HG03432 (cell line): ENCODE measurements around the gene RFX4.
"Not testable (repeated sequence)": the region's sequence is repeated elsewhere in the genome, so short reads cannot be mapped to it uniquely, and the experiment has no call there.

Source experiments
- ATAC-seq: cut with Tn5 transposase; IDR thresholded peaks from one replicate; pipeline ENCODE4 v1.9.1; 2021; ENCODE audit warnings: mild to moderate bottlenecking, moderate library complexity; ENCODE audit not compliant: unreplicated experiment

RFX4 gene

DNA sequence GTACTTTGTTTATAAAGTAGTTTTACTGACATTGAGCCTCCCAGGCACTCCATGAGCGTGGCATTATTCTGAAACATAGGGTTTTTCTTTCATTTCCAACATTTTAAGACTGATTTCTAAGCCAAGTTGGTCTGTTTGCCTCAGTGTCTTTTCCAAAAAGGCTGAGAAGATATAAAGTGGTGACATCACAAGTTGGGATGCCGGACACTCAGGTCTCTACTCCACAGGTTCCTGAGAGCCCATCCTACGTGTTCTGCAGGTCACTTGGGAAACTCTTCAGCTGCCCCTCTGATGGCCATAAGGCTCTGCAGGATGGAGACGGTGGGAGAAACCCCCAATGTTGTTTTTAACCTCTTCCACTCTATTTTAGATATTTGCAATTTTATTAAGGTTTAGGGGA lies 6.0 kb downstream of the RFX4 start:
- ATAC-seq = no peak

DNA sequence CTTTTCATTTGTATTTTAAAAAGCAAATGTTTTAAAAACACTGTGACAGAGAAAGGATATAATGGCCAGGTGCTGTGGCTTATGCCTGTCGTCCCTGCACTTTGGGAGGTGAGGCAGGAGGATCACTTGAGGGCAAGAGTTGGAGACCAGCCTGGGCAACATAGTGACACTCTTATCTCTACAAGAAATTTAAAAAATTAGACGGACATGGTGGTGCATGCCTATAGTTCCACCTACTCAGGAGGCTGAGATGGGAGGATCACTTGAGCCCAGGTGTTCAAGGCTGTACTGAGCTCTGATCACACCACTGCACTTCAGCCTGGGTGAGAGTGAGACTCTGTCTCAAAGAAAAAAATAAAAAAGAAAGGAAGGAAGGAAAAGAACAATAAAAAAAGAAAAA lies 7.8 kb downstream of the RFX4 start:
- no peak for ATAC-seq

DNA sequence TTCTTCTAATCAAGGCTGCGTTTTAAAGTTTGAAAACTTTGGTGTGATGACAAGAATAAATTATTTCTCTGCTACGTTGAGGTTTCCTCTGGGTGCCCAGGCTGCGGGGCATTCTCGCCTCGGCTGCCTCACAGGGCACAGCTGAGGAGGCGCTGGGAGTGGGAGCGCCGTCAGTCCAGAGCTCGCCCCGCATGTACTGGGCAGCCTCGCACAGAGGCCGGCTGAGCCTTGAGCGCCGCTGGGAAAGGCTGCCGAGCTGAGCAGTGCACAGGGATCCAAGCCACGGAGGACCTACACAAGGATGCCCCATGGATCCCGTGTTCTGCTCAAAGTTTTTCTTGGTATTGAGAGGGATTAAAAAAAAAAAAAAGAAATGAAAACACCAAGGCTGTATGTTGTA lies 11.6 kb downstream of the RFX4 start:
- ATAC-seq = no peak

DNA sequence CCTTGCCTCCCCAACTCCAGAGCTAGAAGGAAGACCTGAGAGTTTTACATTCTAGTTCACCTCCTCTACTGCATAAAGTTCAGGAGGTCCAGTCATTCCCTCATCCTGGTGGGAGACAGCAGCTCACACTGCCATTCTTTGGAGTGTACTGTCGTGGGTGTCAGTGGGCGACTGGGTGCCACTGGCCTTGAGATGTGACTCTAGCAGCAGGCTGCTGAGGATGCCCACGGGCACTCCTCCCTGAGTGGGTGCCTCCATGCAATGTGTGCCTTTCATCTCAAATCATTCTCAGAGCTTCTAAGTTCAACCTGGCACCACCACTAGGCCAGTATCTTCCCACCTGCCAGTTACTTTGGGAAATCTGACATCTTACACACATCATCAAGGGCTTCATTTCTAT lies 12.5 kb downstream of the RFX4 start:
- ATAC-seq = no peak

DNA sequence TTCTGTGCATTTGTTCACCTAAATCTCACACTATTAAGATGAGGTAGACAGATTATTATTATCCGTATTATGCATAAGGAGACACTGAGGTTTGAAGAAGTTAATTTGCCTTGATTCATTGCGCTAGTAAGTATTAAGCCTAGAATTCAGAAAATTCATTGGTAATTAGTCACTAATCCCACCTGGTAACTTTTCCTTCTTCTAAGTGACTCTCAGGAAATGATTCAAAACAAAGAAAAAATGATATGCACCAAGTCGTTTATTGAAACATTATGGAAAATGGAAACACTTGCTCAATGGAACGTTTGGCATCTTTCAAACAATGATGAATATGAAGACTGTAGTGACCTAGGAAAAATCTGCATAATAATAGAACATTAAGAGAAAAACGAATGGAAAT lies 15.2 kb downstream of the RFX4 start:
- no peak for ATAC-seq

DNA sequence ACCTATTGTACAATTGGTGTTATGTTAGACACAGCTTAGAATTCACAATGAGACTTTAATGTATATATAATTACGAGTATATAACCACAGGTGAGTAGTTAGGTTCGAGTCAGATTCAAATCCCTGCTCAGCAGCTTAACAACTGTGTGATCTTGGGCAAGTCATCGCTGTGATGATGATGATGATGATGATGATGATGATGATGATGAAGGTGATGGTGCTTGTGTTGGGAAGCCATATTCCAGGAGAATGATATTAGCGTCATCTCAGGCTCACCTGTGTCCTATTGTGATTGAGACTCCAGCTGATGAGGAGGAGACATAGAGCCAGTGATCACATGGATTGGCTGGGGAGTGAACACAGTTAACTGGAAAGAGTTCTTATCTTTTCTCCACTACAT lies 16.5 kb downstream of the RFX4 start:
- ATAC-seq = no peak

DNA sequence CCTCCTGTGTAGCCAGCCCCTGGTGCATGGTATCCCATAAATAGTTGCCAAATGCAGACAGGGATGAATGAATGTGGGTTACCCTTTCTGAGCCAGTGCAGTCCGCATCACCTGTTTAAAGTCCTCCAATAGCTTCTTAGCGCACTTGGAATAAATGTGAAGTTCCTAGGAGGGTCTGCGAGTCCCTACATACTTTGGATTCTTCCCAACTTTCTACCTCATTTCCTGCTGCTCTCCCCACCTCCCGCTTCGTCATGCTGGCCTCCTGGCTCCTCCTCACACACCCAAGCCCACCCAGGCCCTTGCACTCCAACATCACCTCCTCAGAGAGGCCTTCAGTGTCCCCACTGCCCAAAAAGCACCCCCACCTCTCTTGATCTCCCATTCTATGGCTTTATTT lies 17.7 kb downstream of the RFX4 start:
- ATAC-seq = no peak

DNA sequence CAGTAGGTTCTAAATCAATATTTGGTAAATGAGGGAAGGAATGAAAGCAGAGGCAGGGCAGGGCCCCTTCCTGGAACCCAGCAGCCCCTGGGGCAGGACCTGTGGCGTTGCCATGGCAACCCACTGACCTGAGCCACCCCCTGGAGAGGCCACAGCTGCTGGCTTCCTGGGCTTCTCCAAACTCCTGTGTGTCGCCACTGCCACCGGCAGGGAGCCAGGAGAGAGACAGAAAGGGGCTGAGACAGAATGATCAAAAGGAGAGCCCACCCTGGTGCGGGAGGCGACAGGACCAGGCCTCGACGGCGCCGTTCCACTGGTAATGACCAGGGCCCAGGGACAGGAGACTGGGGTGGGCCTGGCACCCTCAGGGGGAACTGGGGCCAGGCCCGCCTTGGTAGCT lies 18.2 kb downstream of the RFX4 start:
- ATAC-seq = no peak

DNA sequence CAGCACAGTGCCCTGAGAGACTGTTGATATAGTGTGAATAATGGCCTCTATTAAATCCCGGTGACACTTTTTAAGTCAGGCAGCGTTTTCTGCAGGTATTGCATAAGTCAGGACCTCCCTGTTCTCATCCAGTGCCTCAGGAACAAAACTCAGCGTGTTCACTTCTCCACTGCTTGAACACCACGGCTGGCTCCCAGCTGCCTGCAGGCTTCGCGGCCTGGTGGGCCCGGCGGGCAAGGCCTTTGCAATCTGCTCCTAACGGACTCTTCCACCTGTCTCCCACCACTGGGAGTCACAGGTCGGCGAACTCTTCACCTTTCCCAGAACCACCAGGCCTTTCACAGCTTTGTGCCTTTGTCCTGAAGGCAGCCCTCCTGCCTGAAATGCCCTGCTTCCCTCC lies 18.7 kb downstream of the RFX4 start:
- no peak for ATAC-seq

DNA sequence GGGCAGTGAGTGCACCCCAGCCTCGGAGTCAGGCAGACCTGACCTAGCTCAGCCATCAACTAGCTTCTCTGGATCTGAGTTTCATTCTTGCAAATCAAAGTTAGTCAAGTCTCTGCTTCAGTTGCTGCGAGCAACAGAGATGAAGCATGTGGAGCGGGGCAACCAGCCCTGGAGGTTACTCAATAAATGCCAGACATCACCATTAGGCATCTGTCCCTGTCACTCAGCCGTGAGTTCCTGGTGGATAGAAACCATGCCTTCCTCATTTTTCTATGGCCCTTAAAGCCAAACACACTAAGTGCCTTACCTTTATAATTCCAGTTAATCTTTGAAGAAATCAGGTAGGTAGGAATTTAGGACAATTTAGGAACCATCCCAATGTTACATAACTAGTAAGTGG lies 19.3 kb downstream of the RFX4 start:
- no peak for ATAC-seq

DNA sequence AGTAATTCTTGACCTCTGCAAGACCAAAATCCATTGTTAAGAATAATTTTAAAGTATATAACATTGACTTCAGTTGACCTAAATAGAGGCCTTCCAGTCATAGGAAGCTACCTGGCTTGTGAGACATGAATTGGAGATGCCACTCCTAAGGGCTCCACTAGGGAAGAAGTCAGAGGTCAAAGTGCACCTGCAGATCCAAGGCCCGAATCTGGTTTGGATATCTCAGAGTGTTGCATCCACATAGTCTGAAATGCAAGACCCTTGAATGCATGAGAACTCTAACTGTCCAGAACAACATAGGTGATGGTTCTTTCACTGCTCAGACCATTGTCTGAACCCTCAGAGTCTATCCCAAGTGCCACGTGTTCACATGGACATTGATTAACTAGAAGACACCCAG lies 22.4 kb downstream of the RFX4 start:
- ATAC-seq = no peak

DNA sequence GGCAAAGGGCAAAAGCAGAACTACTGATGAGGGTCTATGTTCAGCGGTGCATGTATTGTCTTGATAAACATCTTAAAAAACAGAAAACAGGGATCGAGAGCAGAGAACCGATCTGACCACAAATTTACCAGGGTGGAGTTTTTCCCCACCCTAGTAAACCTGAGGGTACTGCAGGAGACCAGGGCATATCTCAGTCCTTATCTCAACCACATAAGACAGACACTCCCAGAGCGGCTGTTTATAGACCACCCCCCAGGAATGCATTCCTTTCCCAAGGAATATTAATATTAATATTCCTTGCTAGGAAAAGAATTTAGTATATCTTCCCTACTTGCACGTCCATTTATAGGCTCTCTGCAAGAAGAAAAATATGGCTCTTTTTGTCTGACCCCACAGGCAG lies 37.8 kb downstream of the RFX4 start:
- ATAC-seq = not testable (repeated sequence)

DNA sequence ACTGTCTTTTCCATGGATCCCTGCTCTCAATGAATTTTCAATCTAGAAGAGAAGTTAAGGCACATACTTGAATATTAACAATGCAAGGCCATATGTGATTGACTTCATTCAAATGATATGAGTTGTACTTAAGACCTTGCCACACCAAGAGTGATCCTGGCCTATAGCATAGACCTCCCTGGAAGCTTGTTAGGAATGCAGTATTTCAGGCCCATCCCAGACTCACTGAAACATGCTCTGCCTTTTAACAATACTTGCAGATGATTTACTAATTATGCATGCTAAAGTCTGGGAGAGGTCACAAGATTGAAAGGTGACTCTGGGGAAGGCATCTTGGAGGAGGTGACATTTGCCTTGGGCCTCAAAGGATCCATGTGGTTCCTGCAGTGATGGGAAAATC lies 43.2 kb downstream of the RFX4 start:
- no peak for ATAC-seq

DNA sequence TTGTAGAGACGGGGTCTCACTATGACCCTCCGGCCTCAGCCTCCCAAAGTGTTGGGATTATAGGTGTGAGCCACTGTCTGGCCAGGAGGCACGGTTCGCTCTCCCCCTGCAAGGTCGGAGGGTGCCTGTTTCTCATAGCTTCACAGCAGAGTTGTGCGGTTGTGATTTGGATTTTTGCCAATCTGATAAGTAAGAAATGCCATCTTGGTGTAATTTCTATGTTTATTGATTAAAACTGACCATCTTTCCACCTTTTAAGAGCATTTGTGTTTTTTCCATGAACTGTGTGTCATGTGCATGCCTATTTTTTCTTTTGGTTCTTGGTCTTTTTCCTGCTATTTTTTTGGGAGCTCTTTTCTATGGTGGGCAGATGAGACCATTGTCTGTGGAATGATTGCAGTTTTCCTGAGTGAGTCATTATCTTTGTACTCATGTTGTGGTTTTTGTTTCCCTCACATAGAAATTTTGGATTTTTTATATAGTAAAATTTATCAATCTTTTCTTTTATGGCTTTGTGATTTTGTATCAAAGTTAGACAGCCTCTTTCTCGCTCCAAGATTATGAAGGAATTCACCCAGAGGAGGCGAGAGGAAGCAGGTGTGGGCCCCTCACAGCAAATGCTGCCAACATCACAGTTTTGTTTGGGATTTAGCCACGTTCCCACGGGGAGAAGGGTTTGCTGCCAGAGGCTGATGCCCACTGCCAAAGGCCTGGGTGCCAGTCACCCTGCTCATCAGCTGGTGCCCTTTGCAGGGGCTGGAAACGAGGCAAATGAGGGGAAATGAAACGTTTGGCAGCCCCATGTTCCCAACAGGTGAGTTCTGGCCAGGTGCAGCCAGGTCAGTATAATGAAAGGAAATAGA lies 47.2 kb downstream of the RFX4 start:
- no peak for ATAC-seq

DNA sequence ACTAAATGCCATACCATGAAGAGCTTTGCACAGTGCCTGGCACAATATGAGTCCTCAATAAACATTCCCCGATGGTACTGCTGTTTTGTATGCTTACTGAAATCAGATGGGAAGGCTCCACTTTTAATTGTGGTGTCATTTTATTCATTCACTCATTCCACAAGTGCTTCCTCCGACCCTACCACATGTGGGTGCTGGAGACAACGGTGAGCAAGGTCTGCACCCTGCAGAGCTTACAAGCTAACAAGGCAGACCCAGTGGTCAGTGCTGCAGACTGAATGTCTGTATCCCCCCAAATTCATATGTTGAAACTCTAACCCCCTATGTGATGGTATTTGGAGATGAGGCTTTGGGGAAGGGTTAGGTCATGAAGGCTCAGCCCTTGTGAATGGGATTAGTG lies 48.3 kb downstream of the RFX4 start:
- no peak for ATAC-seq

DNA sequence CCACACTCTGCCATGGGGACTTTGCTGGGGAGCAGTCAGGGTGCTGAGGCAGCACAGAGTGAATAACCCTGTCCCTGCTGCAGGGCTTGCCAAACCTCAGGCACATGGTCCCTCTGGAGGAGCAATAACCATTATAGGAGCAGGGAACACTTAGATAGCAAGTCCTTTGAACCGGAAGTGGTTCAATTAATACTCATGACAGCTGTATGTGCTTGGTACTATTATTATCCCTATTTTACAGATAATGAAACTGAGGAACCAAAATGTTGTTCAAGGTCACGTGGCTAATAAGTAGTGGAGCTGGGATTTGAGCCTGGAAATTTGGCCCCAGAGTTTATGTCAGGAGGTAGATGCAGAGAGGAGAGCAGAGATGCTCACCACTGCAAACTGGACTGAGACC lies 49.0 kb downstream of the RFX4 start:
- ATAC-seq = no peak

DNA sequence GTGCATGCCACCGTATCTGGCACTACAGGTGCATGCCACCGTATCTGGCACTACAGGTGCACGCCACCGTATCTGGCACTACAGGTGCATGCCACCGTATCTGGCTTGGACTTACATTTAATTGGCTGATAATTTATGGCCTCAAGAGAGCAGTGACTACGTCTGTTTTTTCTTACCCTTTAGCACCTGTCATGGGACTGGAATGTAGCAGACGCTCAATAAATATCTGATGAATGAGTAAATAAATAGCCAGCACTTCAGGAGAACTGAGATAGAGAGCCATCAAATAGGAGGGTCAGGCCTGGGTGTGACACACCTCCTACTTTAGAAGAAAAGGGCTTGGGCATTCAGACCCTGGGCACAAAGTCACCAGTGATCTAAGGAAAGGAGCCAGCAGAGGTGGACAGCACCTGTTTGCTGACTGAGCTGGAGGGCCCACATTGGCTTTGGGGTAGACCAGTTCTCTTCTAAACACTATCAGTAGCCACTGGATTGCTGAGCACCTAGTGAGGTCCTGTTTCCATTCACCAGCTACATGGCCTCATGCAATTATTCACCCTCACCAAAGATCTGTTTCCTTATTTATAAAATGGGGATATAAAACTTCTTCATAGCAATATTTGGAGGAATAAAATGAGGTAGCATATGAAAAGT lies 50.1 kb downstream of the RFX4 start:
- no peak for ATAC-seq

DNA sequence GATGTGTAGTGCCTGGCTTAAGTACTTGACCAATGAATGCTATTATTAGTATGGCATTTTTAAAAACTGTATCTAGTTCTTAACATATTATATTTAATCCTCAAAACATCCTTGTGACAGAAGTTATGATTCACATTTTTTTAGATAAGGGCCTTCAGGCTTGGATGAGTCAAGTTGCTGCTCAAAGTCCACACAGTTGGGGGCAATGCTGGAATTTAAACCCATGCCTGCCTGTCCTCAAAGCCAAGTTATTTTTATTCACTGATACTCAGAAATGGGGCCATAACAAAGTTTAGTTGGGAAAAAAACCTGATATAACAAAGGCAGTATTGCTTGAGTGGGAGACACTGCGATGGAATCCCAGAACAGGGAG lies 50.6 kb downstream of the RFX4 start:
- no peak for ATAC-seq

DNA sequence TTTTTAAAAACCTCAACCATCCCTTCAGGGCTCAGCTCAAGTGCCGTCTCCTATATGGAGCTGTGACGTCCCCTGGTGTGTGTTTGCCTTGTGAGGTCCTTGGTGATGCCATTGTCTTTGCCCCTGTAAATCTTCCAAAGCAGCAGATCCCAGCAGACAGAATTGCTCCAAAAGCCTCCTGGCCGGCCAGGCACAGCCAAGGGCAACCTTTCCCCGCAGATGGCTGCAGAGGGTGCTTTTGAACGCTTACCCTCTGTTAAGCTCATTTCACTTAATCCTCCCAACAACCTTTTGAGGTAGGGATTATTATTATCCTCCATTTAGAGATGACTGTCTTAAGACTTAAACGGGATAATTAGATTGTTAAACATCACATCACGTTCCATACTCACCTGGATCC lies 51.4 kb downstream of the RFX4 start:
- no peak for ATAC-seq

DNA sequence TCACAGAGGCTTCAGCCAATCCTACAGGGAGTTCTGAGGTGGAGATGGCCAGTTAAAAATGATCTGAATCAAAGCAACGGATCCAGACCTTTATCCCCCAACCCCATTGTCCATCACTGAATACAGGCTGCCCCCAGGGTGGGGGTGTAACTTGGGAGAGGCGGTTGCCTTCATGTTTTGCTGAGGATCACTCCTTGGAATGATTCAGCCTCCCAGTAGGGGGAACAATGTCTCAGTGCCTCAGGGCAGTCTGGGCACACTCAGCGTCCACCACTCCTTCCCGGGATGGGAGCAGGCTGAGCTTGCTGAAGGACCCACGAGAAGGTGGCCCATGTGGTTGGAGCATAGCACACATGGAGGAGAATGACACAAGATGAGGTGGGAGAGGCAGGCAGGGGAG lies 60.2 kb downstream of the RFX4 start:
- ATAC-seq = no peak

DNA sequence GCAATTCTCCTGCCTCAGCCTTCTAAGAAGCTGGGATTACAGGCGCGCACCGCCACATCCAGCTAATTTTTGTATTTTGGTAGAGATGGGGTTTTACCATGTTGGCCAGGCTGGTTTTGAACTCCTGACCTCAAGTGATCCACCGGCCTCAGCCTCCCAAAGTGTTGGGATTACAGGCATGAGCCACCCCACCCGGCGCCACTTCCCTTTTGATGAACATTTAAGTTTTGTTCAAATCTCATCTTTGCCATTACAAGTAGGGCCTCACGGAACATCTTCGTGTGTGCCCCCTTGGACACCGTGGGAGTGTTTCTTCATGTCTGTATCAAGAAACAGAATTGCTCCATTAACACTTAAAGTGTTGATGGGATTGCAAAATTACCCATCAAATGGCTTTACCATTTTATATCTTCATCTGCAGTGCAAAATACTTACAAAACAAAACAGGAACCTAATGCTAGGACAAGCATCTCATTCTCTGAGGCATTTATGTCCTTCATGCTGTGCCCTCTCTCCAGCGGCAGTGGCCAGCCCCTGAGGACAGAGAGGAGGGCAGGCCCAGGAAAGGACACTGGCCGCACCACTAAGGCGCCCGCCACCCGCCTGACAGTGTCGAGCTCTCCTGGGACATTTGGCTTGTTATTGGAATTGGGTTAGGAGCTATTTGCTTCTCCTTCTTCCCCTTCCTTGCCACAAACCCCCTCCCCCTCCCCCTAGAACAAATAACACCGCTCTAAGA lies 61.7 kb downstream of the RFX4 start:
- no peak for ATAC-seq

DNA sequence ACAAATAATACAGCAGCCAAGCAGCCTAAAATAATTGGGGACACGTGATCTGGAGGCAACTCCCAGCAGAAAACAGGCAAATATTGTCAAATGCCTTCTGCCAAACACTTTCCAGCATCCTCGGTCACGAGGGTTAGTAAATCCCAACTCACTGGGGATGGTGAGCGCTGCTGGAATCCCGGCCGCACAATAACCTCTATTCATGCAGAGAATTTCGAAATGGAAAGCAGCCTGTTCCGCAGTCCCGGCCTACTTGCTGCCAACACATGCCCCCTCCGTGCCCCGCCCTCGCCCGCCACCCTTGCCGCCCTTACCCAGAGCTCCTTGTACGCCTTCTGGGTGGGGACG lies 62.2 kb downstream of the RFX4 start:
- ATAC-seq = no peak
